NCI-H460 (cell line): Measurements from ENCODE around the gene G6PC3. TPM values are rescaled to one million over a fixed set of nuclear protein-coding genes. Genes with fewer than 3 reads are reported as not detected.
A peak's percentile ranks its signal among the peaks of the same experiment; 100 is the strongest.

Source experiments
- DNase-seq: peaks from one replicate; pipeline ENCODE4 v3.0.0-alpha.2; 2016; ENCODE audit warnings: low read depth; ENCODE audit errors: extremely low read depth
- total RNA-seq: library from RNA; depleted of rRNA; stranded (reverse); fragments of >200 nt; shearing (Covaris generic); gene quantifications from 2 replicates; pipeline ENCODE4 v1.2.3, GENCODE V29; 2014

G6PC3 gene
- total RNA-seq, 1 experiment from 2014 or later: 62.0 TPM

GRCh38 chr17:44059101-44059892 is 11.2 kb upstream of the G6PC3 start:
- no peak for DNase-seq

GRCh38 chr17:44061446-44061845 is 9.1 kb upstream of the G6PC3 start:
- no peak for DNase-seq

GRCh38 chr17:44062871-44063270 is 7.7 kb upstream of the G6PC3 start:
- DNase-seq: no peak

- no peak for DNase-seq
These were observed 6.6 kb upstream of the G6PC3 start for GRCh38 chr17:44063704-44064639.

GRCh38 chr17:44065668-44066203 is 4.8 kb upstream of the G6PC3 start:
- no peak for DNase-seq

GRCh38 chr17:44066204-44066930 is 4.2 kb upstream of the G6PC3 start, which contains the start of gene LSM12:
Gene LSM12 (minus strand): TSS chr17:44066671. CDS start chr17:44066587, 84 bp downstream.
- peak; percentile 87 for DNase-seq

- DNase-seq: no peak
These were observed 3.0 kb upstream of the G6PC3 start for GRCh38 chr17:44067545-44067940.

- peak; percentile 64 for DNase-seq
These were observed 521 bp upstream of the G6PC3 start for GRCh38 chr17:44069974-44070454.

- DNase-seq: no peak
These were observed 624 bp downstream of the G6PC3 start for GRCh38 chr17:44071198-44071520.

- DNase-seq: no peak
These were observed 1.2 kb downstream of the G6PC3 start for GRCh38 chr17:44071772-44072171.

GRCh38 chr17:44074231-44074910 is 3.8 kb downstream of the G6PC3 start:
- no peak for DNase-seq

GRCh38 chr17:44074911-44075285 is 4.4 kb downstream of the G6PC3 start:
- no peak for DNase-seq

GRCh38 chr17:44075598-44076293 is 5.2 kb downstream of the G6PC3 start:
- no peak for DNase-seq

- no peak for DNase-seq
These were observed 6.4 kb downstream of the G6PC3 start for GRCh38 chr17:44076716-44077594.

GRCh38 chr17:44077595-44077909 is 7.0 kb downstream of the G6PC3 start:
- DNase-seq: no peak

GRCh38 chr17:44078412-44078811 is 7.9 kb downstream of the G6PC3 start:
- no peak for DNase-seq

GRCh38 chr17:44079877-44080821 is 9.6 kb downstream of the G6PC3 start:
- no peak for DNase-seq

- DNase-seq: no peak
These were observed 11.1 kb downstream of the G6PC3 start for GRCh38 chr17:44081681-44082080.
